IMR-90 (cell line): Measurements from ENCODE around the gene TBL3. TPM values are rescaled to one million over a fixed set of nuclear protein-coding genes. Genes with fewer than 3 reads are reported as not detected.

Experiments used
- ATAC-seq: fragments of 200-7000 bp; cut with Tn5 transposase; 2 replicates; pipeline ENCODE4 v1.9.1; 2020; ENCODE audit warnings: low read depth, mild to moderate bottlenecking, moderate library complexity
- BruUV-seq: library from RNA; stranded (reverse); fragments of 400-500 nt; replicated peaks from 2 replicates; lab custom pipeline; 2021; lab: Mats Ljungman, UMichigan
- CTCF ChIA-PET: fragments of 300-600 bp; formaldehyde crosslinking; extraction: SDS; loops from one replicate; lab custom pipeline; 2021; ENCODE audit warnings: antibody characterized with exemption; lab: Yijun Ruan, JAX
- POLR2A ChIA-PET: fragments of 300-600 bp; sonication (Branson Sonifier 250); formaldehyde crosslinking; loops from one replicate; lab custom pipeline; 2022; ENCODE audit warnings: antibody characterized with exemption; ENCODE audit not compliant: unreplicated experiment; lab: Charles Lee
- DNase-seq: peaks from one replicate; pipeline ENCODE4 v3.0.0; 2013
- H2AFZ ChIP-seq: replicated peaks from 2 replicates; pipeline ENCODE3; 2013; ENCODE audit warnings: low read length, mild to moderate bottlenecking; ENCODE audit not compliant: poor library complexity
- H2AK5ac ChIP-seq: 2 replicates; pipeline ENCODE4 v1.6.1; 2013; ENCODE audit warnings: low read depth, low read length, inconsistent platforms
- H2AK9ac ChIP-seq: replicated peaks from 2 replicates; pipeline ENCODE3; 2013; ENCODE audit warnings: mild to moderate bottlenecking, low read depth, low read length, moderate library complexity; ENCODE audit not compliant: poor library complexity
- H2BK120ac ChIP-seq: 2 replicates; pipeline ENCODE4 v1.6.1; 2013; ENCODE audit warnings: low read depth, low read length, inconsistent platforms
- H2BK15ac ChIP-seq: 3 replicates; pipeline ENCODE4 v1.6.1; 2013; ENCODE audit warnings: low read depth, low read length, inconsistent platforms
- H2BK20ac ChIP-seq: 2 replicates; pipeline ENCODE4 v1.6.1; 2013; ENCODE audit warnings: low read depth, mild to moderate bottlenecking, inconsistent platforms, low read length, moderate library complexity
- H2BK5ac ChIP-seq: 2 replicates; pipeline ENCODE4 v1.6.1; 2013; ENCODE audit warnings: mild to moderate bottlenecking, low read depth, low read length, inconsistent platforms; ENCODE audit not compliant: poor library complexity, severe bottlenecking
- H3K14ac ChIP-seq: replicated peaks from 2 replicates; pipeline ENCODE4 v1.6.1; 2013; ENCODE audit warnings: low read depth, low read length, inconsistent platforms
- H3K18ac ChIP-seq: 2 replicates; pipeline ENCODE4 v1.6.1; 2013; ENCODE audit warnings: low read depth, low read length, control low read depth
- H3K23ac ChIP-seq: 2 replicates; pipeline ENCODE4 v1.6.1; 2013; ENCODE audit warnings: low read depth, low read length, inconsistent platforms
- H3K27ac ChIP-seq: 2 replicates; pipeline ENCODE4 v1.5.1; 2013; ENCODE audit warnings: mild to moderate bottlenecking, control low read depth, low read length; ENCODE audit not compliant: insufficient read depth
- H3K27me3 ChIP-seq: 2 replicates; pipeline ENCODE4 v1.6.1; 2013; ENCODE audit warnings: low read length; ENCODE audit not compliant: control insufficient read depth, insufficient read depth
- H3K36me3 ChIP-seq: 2 replicates; pipeline ENCODE4 v1.6.1; 2013; ENCODE audit warnings: low read length, mixed read lengths; ENCODE audit not compliant: control insufficient read depth, insufficient read depth
- H3K4ac ChIP-seq: 2 replicates; pipeline ENCODE4 v1.6.1; 2013; ENCODE audit warnings: low read depth, low read length, inconsistent platforms
- H3K4me1 ChIP-seq: 2 replicates; pipeline ENCODE4 v1.6.1; 2013; ENCODE audit warnings: low read length, mixed read lengths; ENCODE audit not compliant: control insufficient read depth, insufficient read depth
- H3K4me2 ChIP-seq: 2 replicates; pipeline ENCODE4 v1.6.1; 2013; ENCODE audit warnings: low read depth, mild to moderate bottlenecking, control low read depth, low read length, moderate library complexity
- H3K4me3 ChIP-seq: 2 replicates; pipeline ENCODE4 v1.5.1; 2013; ENCODE audit warnings: low read depth, mild to moderate bottlenecking, control low read depth, low read length, moderate library complexity; ENCODE audit not compliant: insufficient read depth
- H3K56ac ChIP-seq: 2 replicates; pipeline ENCODE4 v1.6.1; 2013; ENCODE audit warnings: low read length, inconsistent platforms; ENCODE audit not compliant: insufficient read depth; ENCODE audit errors: extremely low read depth
- H3K79me1 ChIP-seq, 2 experiments: 2 replicates each; pipeline ENCODE4 v1.6.1; 2013; ENCODE audit warnings: low read length in 2 of 2, inconsistent platforms in 1 of 2, low read depth in 1 of 2
- H3K9ac ChIP-seq: 2 replicates; pipeline ENCODE4 v1.6.1; 2013; ENCODE audit warnings: low read depth, low read length, control low read depth
- H3K9me1 ChIP-seq: 2 replicates; pipeline ENCODE4 v1.6.1; 2013; ENCODE audit warnings: low read length, inconsistent platforms; ENCODE audit not compliant: insufficient read depth
- H3K9me3 ChIP-seq: 2 replicates; pipeline ENCODE4 v1.6.1; 2013; ENCODE audit warnings: low read length; ENCODE audit not compliant: control insufficient read depth, insufficient read depth
- H4K20me1 ChIP-seq: 2 replicates; pipeline ENCODE4 v1.6.1; 2013; ENCODE audit warnings: low read length, inconsistent platforms; ENCODE audit not compliant: insufficient read depth
- H4K5ac ChIP-seq: 2 replicates; pipeline ENCODE4 v1.6.1; 2013; ENCODE audit warnings: mild to moderate bottlenecking, low read depth, low read length, control low read depth
- H4K8ac ChIP-seq, 2 experiments: 2 replicates each; pipeline ENCODE4 v1.6.1; 2013; ENCODE audit warnings: low read depth in 2 of 2, low read length in 2 of 2, control low read depth in 1 of 2, inconsistent platforms in 1 of 2
- H4K91ac ChIP-seq: 2 replicates; pipeline ENCODE4 v1.6.1; 2013; ENCODE audit warnings: low read depth, low read length, inconsistent platforms; ENCODE audit not compliant: insufficient read depth
- CHD1 ChIP-seq: IDR thresholded peaks from 2 replicates; pipeline ENCODE4 v1.6.1; 2012; ENCODE audit warnings: low read depth, low read length, improper control_type of control experiment
- CTCF ChIP-seq: conservative IDR thresholded peaks from 2 replicates; pipeline ENCODE4 v1.5.1; 2012; ENCODE audit warnings: mild to moderate bottlenecking, low read depth, low read length, improper control_type of control experiment
- MAFK ChIP-seq: IDR thresholded peaks from 2 replicates; pipeline ENCODE4 v1.6.1; 2012; ENCODE audit warnings: low read depth, low read length, improper control_type of control experiment
- RAD21 ChIP-seq: IDR thresholded peaks from 2 replicates; pipeline ENCODE4 v1.6.1; 2012; ENCODE audit warnings: low read length, improper control_type of control experiment
- WGBS, 2 experiments: methylation state at CpG; one replicate each; pipeline versions ENCODE4 v1.1.5 to v1.1.7; 2013; ENCODE audit warnings: missing lambda C conversion rate in 2 of 2; ENCODE audit not compliant: insufficient read length in 1 of 2; ENCODE audit errors: extremely low coverage in 2 of 2; 5-methylcytosine and 5-hydroxymethylcytosine counted together
- dilution Hi-C: fragments of 300-500 bp; cut with HindIII; formaldehyde crosslinking; loops from one replicate; pipeline ENCODE4 v1.14.3; 2018; ENCODE audit warnings: low sequenced_read_pairs; ENCODE audit not compliant: unreplicated experiment
- in situ Hi-C: fragments of 300-500 bp; cut with MboI; formaldehyde crosslinking; loops from 3 replicates; pipeline ENCODE4 v1.14.3; 2019; ENCODE audit warnings: low sequenced_read_pairs, inconsistent platforms, mixed read lengths
- intact Hi-C: fragments of 100-400 bp; cut with micrococcal nuclease; formaldehyde crosslinking; loops from 2 replicates; pipeline ENCODE4 v1.10.0; 2022
- polyA plus RNA-seq, 3 experiments: library from polyadenylated mRNA; depleted of rRNA; stranded (reverse); fragments of >200 nt; gene quantifications; 2 replicates each; pipeline ENCODE4 v1.2.3, GENCODE V29; 2012; ENCODE audit warnings: low replicate concordance in 1 of 3
- total RNA-seq: library from RNA; depleted of rRNA; stranded (reverse); fragments of >200 nt; gene quantifications from 2 replicates; pipeline ENCODE4 v1.2.3, GENCODE V29; 2012

Gene TBL3
- total and polyA plus RNA-seq, 2 of the 4 experiments (the other 2 are of a cell fraction), result 38.5 to 60.8 TPM

- H4K8ac ChIP-seq, result no peak overlapping the region
- H3K9me1 ChIP-seq, result peaks cover 6% of the 10 kb centered on the region
- no peak overlapping the region for H4K91ac ChIP-seq
- ATAC-seq (no peak), DNase-seq (no peak)
- no peaks in the 10 kb centered on the region; a peak in 1 of 4 replicates for H3K79me1 ChIP-seq
- H3K9ac ChIP-seq, result no peak overlapping the region
- peak overlapping the region; percentile 78 for H2AK9ac ChIP-seq
- no peak overlapping the region for H2AK5ac ChIP-seq
- no peak overlapping the region for H2BK15ac ChIP-seq
- H3K4ac ChIP-seq, result no peak overlapping the region
- CTCF ChIA-PET, result interaction anchor here (0.6 kb wide), 1 partner anchor 879 kb away, joined by 4 read pairs; no protein-coding TSS in a partner anchor
- H2BK5ac ChIP-seq, result no peak overlapping the region
- no peaks in the 10 kb centered on the region for H3K36me3 ChIP-seq
- in situ Hi-C loops, result loop anchor here (5.0 kb wide), 1 partner anchor 122 kb away; no protein-coding TSS in a partner anchor
- H3K4me3 ChIP-seq, result no peak overlapping the region
- H4K20me1 ChIP-seq, result no peaks in the 10 kb centered on the region
- no peak overlapping the region for H3K14ac ChIP-seq
- H3K9me3 ChIP-seq, result no peaks in the 10 kb centered on the region
- H3K56ac ChIP-seq, result no peak overlapping the region
- peaks cover 7% of the 10 kb centered on the region; the same call in 1 of the 2 replicates for H3K4me1 ChIP-seq
- dilution Hi-C loops, result no loop called here
- no peak overlapping the region; the same call in 1 of the 2 replicates for H3K4me2 ChIP-seq
- no peak overlapping the region for H3K18ac ChIP-seq
- H2AFZ ChIP-seq, result peak overlapping the region; percentile 67
- H4K5ac ChIP-seq, result no peak overlapping the region
- peaks cover 18% of the 10 kb centered on the region; the same call in 1 of the 2 replicates for H3K27me3 ChIP-seq
- H2BK20ac ChIP-seq, result no peak overlapping the region
- TF ChIP-seq CTCF, result no peak
- TF ChIP-seq CHD1, result no peak
- TF ChIP-seq RAD21, result no peak
- TF ChIP-seq MAFK, result no peak
- BruUV-seq, result no TSS peak
- POLR2A ChIA-PET, result no interaction called here
- no peak overlapping the region for H3K23ac ChIP-seq
- H2BK120ac ChIP-seq, result no peak overlapping the region
- 10% methylated on average over 49 of the region's 96 CpGs; no CpG with 5 or more reads in 1 of the 2 experiments for WGBS, 2 experiments
- intact Hi-C loops, result no loop called here
- H3K27ac ChIP-seq, result no peak overlapping the region
Measured at GRCh38 chr16:2019921-2020831, 48.3 kb downstream of the TBL3 start.
